ENCODE measurements around the gene ADAMTS15.

DNA sequence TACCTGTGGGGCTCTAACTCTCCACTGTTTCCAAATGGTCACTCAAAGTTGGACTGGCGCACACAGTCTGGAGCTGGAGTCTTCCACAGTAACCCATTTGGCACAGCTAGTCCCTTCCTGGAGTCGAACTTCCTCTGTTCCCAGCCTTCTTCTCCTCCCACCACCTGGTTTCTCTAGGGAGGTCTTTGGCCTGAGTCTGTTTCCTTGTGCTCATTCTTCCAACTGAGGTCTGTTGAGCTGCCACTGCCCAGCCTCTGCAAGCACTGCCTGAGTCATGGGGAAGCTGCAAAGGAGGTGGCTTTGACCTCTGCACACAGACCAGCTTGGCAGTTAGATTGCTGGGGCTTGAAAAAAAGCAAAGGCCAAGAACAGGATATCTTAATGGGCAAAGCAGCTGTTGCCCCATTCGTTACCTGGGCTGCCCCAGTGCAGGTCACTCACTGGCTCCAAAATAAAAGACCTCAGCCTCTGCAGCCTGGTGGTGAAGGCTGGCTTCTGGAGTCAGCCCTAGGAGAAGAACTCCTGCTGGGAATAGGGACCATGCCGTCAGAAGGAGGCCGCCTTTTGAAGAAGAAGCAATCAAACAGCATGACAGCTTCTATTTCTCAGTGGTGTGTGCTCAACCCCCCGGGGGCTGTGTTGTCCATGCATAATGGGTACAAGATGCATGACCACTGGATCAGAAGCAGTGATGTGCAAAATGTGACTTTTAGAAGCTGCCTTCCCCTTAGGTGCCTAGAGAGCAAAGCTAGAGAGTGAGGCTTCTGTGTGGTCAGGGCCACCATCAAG is 3.0 kb downstream of the ADAMTS15 start:
- TF ChIP-seq, protein P1, sequence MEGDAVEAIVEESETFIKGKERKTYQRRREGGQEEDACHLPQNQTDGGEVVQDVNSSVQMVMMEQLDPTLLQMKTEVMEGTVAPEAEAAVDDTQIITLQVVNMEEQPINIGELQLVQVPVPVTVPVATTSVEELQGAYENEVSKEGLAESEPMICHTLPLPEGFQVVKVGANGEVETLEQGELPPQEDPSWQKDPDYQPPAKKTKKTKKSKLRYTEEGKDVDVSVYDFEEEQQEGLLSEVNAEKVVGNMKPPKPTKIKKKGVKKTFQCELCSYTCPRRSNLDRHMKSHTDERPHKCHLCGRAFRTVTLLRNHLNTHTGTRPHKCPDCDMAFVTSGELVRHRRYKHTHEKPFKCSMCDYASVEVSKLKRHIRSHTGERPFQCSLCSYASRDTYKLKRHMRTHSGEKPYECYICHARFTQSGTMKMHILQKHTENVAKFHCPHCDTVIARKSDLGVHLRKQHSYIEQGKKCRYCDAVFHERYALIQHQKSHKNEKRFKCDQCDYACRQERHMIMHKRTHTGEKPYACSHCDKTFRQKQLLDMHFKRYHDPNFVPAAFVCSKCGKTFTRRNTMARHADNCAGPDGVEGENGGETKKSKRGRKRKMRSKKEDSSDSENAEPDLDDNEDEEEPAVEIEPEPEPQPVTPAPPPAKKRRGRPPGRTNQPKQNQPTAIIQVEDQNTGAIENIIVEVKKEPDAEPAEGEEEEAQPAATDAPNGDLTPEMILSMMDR (conservative IDR thresholded peaks at IDR 0.05; ENCODE audit: low read depth, low read length): no peak
- TF ChIP-seq CEBPB (IDR thresholded peaks at IDR 0.05; ENCODE audit: low read depth, low read length) (no peak), CHD1 (IDR thresholded peaks at IDR 0.05; ENCODE audit: low read depth, low read length) (no peak), RFX5 (IDR thresholded peaks at IDR 0.05; ENCODE audit: low read depth, low read length) (no peak), MAFK (IDR thresholded peaks at IDR 0.05; ENCODE audit: low read depth, low read length) (no peak)
- TF ChIP-seq, protein P2, sequence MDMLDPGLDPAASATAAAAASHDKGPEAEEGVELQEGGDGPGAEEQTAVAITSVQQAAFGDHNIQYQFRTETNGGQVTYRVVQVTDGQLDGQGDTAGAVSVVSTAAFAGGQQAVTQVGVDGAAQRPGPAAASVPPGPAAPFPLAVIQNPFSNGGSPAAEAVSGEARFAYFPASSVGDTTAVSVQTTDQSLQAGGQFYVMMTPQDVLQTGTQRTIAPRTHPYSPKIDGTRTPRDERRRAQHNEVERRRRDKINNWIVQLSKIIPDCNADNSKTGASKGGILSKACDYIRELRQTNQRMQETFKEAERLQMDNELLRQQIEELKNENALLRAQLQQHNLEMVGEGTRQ (IDR thresholded peaks at IDR 0.05; ENCODE audit: low read depth, low read length): no peak

All from IMR-90 (cell line).